ENCODE data around the gene LRP8. TPM values are rescaled to one million over a fixed set of nuclear protein-coding genes. Genes with fewer than 3 reads are reported as not detected.

Gene LRP8
- total RNA-seq, 6 experiments from 2014 or later: 7.2 to 14.9 (median 13.0) TPM

DNA sequence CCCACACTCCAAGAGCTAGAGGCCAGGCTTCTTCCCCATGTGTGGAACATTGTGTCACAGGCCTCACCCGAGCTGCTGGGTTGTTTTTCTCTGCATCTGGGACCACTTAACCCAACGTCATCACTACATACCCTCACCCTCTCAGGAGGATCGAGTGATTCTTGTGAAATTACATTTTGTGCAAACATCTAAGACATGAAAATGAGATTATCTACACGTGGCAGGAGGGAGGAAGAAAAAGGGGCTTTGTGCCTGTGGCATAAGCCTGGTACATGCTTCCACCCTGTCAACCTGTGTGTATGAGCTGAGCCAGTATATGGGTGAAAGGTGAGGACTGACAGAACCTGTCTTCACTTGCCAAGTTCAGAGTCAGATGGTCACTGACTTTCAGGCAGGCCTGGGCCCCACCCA, 129.6 kb downstream of the LRP8 start:
- Mint-ChIP-seq H3K4me3 (peak overlapping the region; percentile 95), H3K36me3 (ENCODE audit: low read depth) (peaks cover 17% of the 10 kb centered on the region), H3K27me3 (ENCODE audit: insufficient read depth) (peaks cover 2% of the 10 kb centered on the region), H3K9me3 (no peaks in the 10 kb centered on the region), H3K27ac (peak overlapping the region; percentile 96), H3K4me1 (ENCODE audit: low read depth) (peaks cover 37% of the 10 kb centered on the region)
- TF ChIP-seq, protein P1, sequence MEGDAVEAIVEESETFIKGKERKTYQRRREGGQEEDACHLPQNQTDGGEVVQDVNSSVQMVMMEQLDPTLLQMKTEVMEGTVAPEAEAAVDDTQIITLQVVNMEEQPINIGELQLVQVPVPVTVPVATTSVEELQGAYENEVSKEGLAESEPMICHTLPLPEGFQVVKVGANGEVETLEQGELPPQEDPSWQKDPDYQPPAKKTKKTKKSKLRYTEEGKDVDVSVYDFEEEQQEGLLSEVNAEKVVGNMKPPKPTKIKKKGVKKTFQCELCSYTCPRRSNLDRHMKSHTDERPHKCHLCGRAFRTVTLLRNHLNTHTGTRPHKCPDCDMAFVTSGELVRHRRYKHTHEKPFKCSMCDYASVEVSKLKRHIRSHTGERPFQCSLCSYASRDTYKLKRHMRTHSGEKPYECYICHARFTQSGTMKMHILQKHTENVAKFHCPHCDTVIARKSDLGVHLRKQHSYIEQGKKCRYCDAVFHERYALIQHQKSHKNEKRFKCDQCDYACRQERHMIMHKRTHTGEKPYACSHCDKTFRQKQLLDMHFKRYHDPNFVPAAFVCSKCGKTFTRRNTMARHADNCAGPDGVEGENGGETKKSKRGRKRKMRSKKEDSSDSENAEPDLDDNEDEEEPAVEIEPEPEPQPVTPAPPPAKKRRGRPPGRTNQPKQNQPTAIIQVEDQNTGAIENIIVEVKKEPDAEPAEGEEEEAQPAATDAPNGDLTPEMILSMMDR (IDR thresholded peaks at IDR 0.05): no peak
- DNase-seq: no peak

- H3K27me3 Mint-ChIP-seq (ENCODE audit: insufficient read depth): peaks cover 2% of the 10 kb centered on the region
- TF ChIP-seq, protein P1 (IDR thresholded peaks at IDR 0.05): no peak
- peak overlapping the region; percentile 96 for H3K27ac Mint-ChIP-seq
- peaks cover 37% of the 10 kb centered on the region for H3K4me1 Mint-ChIP-seq (ENCODE audit: low read depth)
- no peak for DNase-seq
- H3K9me3 Mint-ChIP-seq: no peaks in the 10 kb centered on the region
- H3K4me3 Mint-ChIP-seq: peak overlapping the region; percentile 95
- peaks cover 12% of the 10 kb centered on the region for H3K36me3 Mint-ChIP-seq (ENCODE audit: low read depth)
Measured at GRCh38 chr1:53197291-53198200, 130.3 kb downstream of the LRP8 start.

DNA sequence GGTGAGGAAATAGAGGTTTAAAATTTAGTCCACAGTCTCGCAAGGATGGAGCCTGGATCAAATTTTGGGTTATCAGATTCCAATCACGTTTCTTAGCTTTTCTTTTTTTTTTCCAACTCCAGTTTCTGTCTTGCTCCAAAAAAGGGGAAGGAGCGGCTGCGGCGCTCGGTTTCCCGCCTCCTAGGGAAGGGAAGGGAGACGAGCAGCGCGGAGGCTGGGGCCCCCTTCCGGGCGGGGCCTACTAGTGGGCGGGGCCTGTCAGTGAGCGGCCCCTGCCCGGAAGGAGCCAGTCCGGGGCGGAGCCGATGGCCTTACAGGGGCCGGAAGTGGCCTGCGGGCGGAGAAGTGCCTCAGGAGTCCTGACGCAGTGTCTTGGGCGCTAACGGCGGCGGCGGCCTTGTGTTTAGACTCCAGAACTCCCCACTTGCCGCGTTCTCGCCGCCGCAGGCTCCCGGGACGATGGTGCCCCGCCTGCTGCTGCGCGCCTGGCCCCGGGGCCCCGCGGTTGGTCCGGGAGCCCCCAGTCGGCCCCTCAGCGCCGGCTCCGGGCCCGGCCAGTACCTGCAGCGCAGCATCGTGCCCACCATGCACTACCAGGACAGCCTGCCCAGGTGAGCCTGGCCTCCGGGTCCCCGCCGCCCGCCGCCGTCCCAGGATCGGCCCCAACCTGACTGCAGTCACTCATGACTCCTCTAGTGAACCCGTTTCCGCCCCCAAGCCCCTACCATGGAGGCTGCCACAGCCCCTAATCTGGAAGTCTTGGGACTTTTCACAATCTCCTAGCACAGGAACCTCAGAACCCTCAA, 131.2 kb downstream of the LRP8 start, which contains the start of gene CPT2:
TSS of gene CPT2 (plus strand) at position 340 of the 806 bp plus-strand sequence. CDS start at position 460, 120 bp downstream.
- Mint-ChIP-seq H3K27ac (peak within 1 kb of the TSS; percentile 96), H3K36me3 (ENCODE audit: low read depth) (peaks cover 10% of the 10 kb centered on the region), H3K4me1 (ENCODE audit: low read depth) (peaks cover 37% of the 10 kb centered on the region), H3K27me3 (ENCODE audit: insufficient read depth) (peaks cover 2% of the 10 kb centered on the region), H3K9me3 (no peaks in the 10 kb centered on the region), H3K4me3 (peak within 1 kb of the TSS; percentile 95)
- DNase-seq: peak; percentile 85
- TF ChIP-seq, protein P1 (IDR thresholded peaks at IDR 0.05): peak; percentile 45

DNA sequence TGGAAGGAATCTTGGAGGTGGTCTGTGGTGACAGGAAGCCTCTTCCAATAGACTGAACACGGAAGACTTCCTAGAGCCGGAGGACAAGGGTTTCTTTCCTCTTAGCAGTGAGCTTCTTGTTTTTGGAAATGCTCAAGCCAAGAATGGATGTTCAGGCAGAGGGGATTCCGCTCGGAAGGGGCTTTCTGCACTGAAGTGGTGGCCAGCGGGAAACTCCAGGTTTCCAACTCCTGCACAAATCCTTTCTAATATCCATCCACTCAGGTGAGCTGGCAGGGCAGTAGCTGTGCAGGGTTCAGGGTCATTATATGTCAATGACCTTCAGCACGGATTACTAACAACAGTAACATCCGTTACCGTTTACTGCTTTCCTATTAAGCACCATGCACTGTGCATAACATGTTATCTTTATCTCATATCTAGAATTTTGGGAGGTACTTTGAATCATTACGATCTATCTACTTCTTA, 131.8 kb downstream of the LRP8 start:
- DNase-seq: no peak
- TF ChIP-seq, protein P1 (IDR thresholded peaks at IDR 0.05): no peak
- Mint-ChIP-seq H3K9me3 (no peaks in the 10 kb centered on the region), H3K27me3 (ENCODE audit: insufficient read depth) (peaks cover 2% of the 10 kb centered on the region), H3K27ac (peak overlapping the region; percentile 96), H3K4me3 (peak overlapping the region; percentile 95), H3K36me3 (ENCODE audit: low read depth) (peaks cover 10% of the 10 kb centered on the region), H3K4me1 (ENCODE audit: low read depth) (peaks cover 37% of the 10 kb centered on the region)

GRCh38 chr1:53195246-53196016, 132.4 kb downstream of the LRP8 start:
- H3K4me3 Mint-ChIP-seq: peak overlapping the region; percentile 95; the same call in 1 of the 2 replicates
- H3K27ac Mint-ChIP-seq: peak overlapping the region; percentile 10
- no peak for DNase-seq
- H3K36me3 Mint-ChIP-seq (ENCODE audit: low read depth): peaks cover 10% of the 10 kb centered on the region
- TF ChIP-seq, protein P1 (IDR thresholded peaks at IDR 0.05): no peak
- H3K4me1 Mint-ChIP-seq (ENCODE audit: low read depth): peaks cover 37% of the 10 kb centered on the region
- peaks cover 2% of the 10 kb centered on the region for H3K27me3 Mint-ChIP-seq (ENCODE audit: insufficient read depth)
- H3K9me3 Mint-ChIP-seq: no peaks in the 10 kb centered on the region

Data from HFFc6 (cell line).